Gastrocnemius medialis (tissue), 4 donors: Measurements from ENCODE around the gene CT45A10. TPM values are rescaled to one million over a fixed set of nuclear protein-coding genes. Genes with fewer than 3 reads are reported as not detected.
"Not testable (repeated sequence)": the region's sequence is repeated elsewhere in the genome, so short reads cannot be mapped to it uniquely, and the experiment has no call there.

Experiments used
- ATAC-seq, 2 donors: fragments of 150-250 bp; one replicate each; pipeline ENCODE4 v1.9.1; 2016
- DNase-seq, 2 donors: peaks; one replicate each; pipeline ENCODE4 v3.0.0-alpha.2; 2019
- H3K27ac ChIP-seq, 4 donors: fragments of 200-600 bp; sonication (generic); 1 replicate in 1 of 4; 2 replicates in 3 of 4; pipeline ENCODE4 v1.5.1; 2016 to 2018; ENCODE audit warnings: mild to moderate bottlenecking in 2 of 4, moderate library complexity in 1 of 4
- H3K27me3 ChIP-seq, 3 donors: fragments of 200-600 bp; sonication (generic) in 2 of 3; 1 replicate in 1 of 3; 2 replicates in 2 of 3; pipeline versions ENCODE4 v1.5.1 to v1.6.0; 2016 to 2019; ENCODE audit warnings: mild to moderate bottlenecking in 1 of 3, moderate library complexity in 1 of 3
- H3K36me3 ChIP-seq, 2 donors: fragments of 200-600 bp; sonication (generic) in 1 of 2; one replicate each; pipeline ENCODE4 v1.5.1; 2017 to 2018
- H3K4me1 ChIP-seq, 2 donors: fragments of 200-600 bp; sonication (generic) in 1 of 2; one replicate each; pipeline ENCODE4 v1.5.1; 2016 to 2017; ENCODE audit warnings: mild to moderate bottlenecking in 2 of 2
- H3K4me3 ChIP-seq, 4 donors: fragments of 200-600 bp; sonication (generic) in 3 of 4; 1 replicate in 1 of 4; 2 replicates in 3 of 4; pipeline ENCODE4 v1.5.1; 2016 to 2019; ENCODE audit warnings: mild to moderate bottlenecking in 2 of 4
- H3K9me3 ChIP-seq, 3 donors: fragments of 200-600 bp; sonication (generic) in 2 of 3; 1 replicate in 1 of 3; 2 replicates in 2 of 3; pipeline ENCODE4 v1.5.1; 2016 to 2019
- POLR2A ChIP-seq, 2 donors: fragments of 450-650 bp; IDR thresholded peaks; one replicate each; pipeline ENCODE4 v1.6.1; 2017; ENCODE audit warnings: antibody characterized with exemption in 2 of 2, mild to moderate bottlenecking in 2 of 2, moderate library complexity in 2 of 2
- in situ Hi-C, 4 donors: fragments of 200-750 bp; cut with MboI; loops; one replicate each; pipeline versions ENCODE4 v1.15.0 to v1.8.0; 2017; ENCODE audit warnings: low sequenced_read_pairs in 4 of 4
- intact Hi-C: fragments of 100-400 bp; cut with DNase I; formaldehyde crosslinking; loops from one replicate; pipeline ENCODE4 v1.15.1; 2023; ENCODE audit warnings: low total_unique reads
- total RNA-seq, 4 donors: library from RNA; depleted of rRNA; stranded (reverse); fragments of >200 nt; gene quantifications; one replicate each; pipeline versions ENCODE4 v1.1.0 to v1.2.3, GENCODE V29; 2016
- TF ChIP-seq, protein P1 (sequence below), 5 experiments: fragments of 450-650 bp in 3 of 5; fragments of 200-600 bp in 2 of 5; sonication (generic) in 2 of 5; IDR thresholded peaks in 4 of 5; conservative IDR thresholded peaks in 1 of 5; 1 replicate in 4 of 5; 2 replicates in 1 of 5; pipeline ENCODE4 v1.5.1; 2016 to 2019; ENCODE audit warnings: antibody characterized with exemption in 5 of 5, mild to moderate bottlenecking in 3 of 5, moderate library complexity in 3 of 5

The CT45A10 gene, protein sequence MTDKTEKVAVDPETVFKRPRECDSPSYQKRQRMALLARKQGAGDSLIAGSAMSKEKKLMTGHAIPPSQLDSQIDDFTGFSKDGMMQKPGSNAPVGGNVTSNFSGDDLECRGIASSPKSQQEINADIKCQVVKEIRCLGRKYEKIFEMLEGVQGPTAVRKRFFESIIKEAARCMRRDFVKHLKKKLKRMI
- total RNA-seq = not detected

- ATAC-seq (no peak), DNase-seq (no peak)
- intact Hi-C loops (no loop called here), in situ Hi-C loops (no loop called here)
- Histone ChIP-seq H3K27ac (no peak within 1 kb of the TSS), H3K36me3 (no peaks in the 10 kb centered on the region), H3K27me3 (no peaks in the 10 kb centered on the region), H3K9me3 (no peaks in the 10 kb centered on the region), H3K4me3 (no peak within 1 kb of the TSS), H3K4me1 (no peaks in the 10 kb centered on the region)
- TF ChIP-seq POLR2A (IDR thresholded peaks at IDR 0.05) = no peak
- TF ChIP-seq, protein P1, sequence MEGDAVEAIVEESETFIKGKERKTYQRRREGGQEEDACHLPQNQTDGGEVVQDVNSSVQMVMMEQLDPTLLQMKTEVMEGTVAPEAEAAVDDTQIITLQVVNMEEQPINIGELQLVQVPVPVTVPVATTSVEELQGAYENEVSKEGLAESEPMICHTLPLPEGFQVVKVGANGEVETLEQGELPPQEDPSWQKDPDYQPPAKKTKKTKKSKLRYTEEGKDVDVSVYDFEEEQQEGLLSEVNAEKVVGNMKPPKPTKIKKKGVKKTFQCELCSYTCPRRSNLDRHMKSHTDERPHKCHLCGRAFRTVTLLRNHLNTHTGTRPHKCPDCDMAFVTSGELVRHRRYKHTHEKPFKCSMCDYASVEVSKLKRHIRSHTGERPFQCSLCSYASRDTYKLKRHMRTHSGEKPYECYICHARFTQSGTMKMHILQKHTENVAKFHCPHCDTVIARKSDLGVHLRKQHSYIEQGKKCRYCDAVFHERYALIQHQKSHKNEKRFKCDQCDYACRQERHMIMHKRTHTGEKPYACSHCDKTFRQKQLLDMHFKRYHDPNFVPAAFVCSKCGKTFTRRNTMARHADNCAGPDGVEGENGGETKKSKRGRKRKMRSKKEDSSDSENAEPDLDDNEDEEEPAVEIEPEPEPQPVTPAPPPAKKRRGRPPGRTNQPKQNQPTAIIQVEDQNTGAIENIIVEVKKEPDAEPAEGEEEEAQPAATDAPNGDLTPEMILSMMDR (IDR thresholded peaks at IDR 0.05 in 4 of 5, conservative IDR thresholded peaks at IDR 0.05 in 1 of 5) = no peak
These were observed at the start of gene CT45A10, which contains the start of gene SAGE1 for GRCh38 chrX:135893294-135893817. Gene CT45A10, minus strand, starts transcription at chrX:135893444. Its CDS starts 8,100 bp downstream, at chrX:135885344. Gene SAGE1, plus strand, starts transcription at chrX:135893716. Its CDS starts 2,527 bp downstream, at chrX:135896243.

GRCh38 chrX:135931644-135932487, 38.6 kb upstream of the CT45A10 start:
- DNase-seq = no peak
- Histone ChIP-seq H3K4me1 (no peaks in the 10 kb centered on the region), H3K4me3 (no peak overlapping the region), H3K27me3 (no peaks in the 10 kb centered on the region), H3K27ac (no peak overlapping the region), H3K9me3 (no peaks in the 10 kb centered on the region), H3K36me3 (no peaks in the 10 kb centered on the region)
- no peak for ATAC-seq
- in situ Hi-C loops = no loop called here
- TF ChIP-seq, protein P1 (IDR thresholded peaks at IDR 0.05 in 4 of 5, conservative IDR thresholded peaks at IDR 0.05 in 1 of 5) = peak in 4 of 5 experiments; percentile 27 to 64 (median 44)
- no peak for TF ChIP-seq POLR2A (IDR thresholded peaks at IDR 0.05)
- intact Hi-C loops = no loop called here

GRCh38 chrX:135927897-135928296, 34.7 kb upstream of the CT45A10 start:
- DNase-seq (no peak), ATAC-seq (no peak)
- in situ Hi-C loops = no loop called here
- Histone ChIP-seq H3K9me3 (no peaks in the 10 kb centered on the region), H3K4me1 (no peaks in the 10 kb centered on the region), H3K27ac (no peak overlapping the region), H3K36me3 (no peaks in the 10 kb centered on the region), H3K4me3 (no peak overlapping the region), H3K27me3 (no peaks in the 10 kb centered on the region)
- TF ChIP-seq POLR2A (IDR thresholded peaks at IDR 0.05) = no peak
- TF ChIP-seq, protein P1 (IDR thresholded peaks at IDR 0.05 in 4 of 5, conservative IDR thresholded peaks at IDR 0.05 in 1 of 5) = no peak
- intact Hi-C loops = no loop called here

GRCh38 chrX:135923353-135923752, 30.1 kb upstream of the CT45A10 start:
- Histone ChIP-seq H3K4me3 (no peak overlapping the region), H3K9me3 (no peaks in the 10 kb centered on the region), H3K36me3 (no peaks in the 10 kb centered on the region), H3K4me1 (no peaks in the 10 kb centered on the region), H3K27me3 (no peaks in the 10 kb centered on the region), H3K27ac (no peak overlapping the region)
- DNase-seq (no peak), ATAC-seq (no peak)
- intact Hi-C loops = no loop called here
- in situ Hi-C loops = no loop called here
- TF ChIP-seq, protein P1 (IDR thresholded peaks at IDR 0.05 in 4 of 5, conservative IDR thresholded peaks at IDR 0.05 in 1 of 5) = no peak
- TF ChIP-seq POLR2A (IDR thresholded peaks at IDR 0.05) = no peak

- H3K4me3 ChIP-seq, intact Hi-C loops, DNase-seq, H3K4me1 ChIP-seq, ATAC-seq, H3K9me3 ChIP-seq, in situ Hi-C loops, H3K27ac ChIP-seq, H3K27me3 ChIP-seq, H3K36me3 ChIP-seq: not testable (repeated sequence)
These were observed 27.3 kb upstream of the CT45A10 start for GRCh38 chrX:135920516-135920915.
